HG03575 (cell line): ENCODE results near the gene COL8A1.

ENCODE experiments used
- ATAC-seq: cut with Tn5 transposase; IDR thresholded peaks from one replicate; pipeline ENCODE4 v1.9.1; 2021; ENCODE audit not compliant: unreplicated experiment, insufficient number of reproducible peaks, low FRiP score; ENCODE audit errors: extremely low read depth

The COL8A1 gene

GRCh38 chr3:99699841-99700240, 61.4 kb downstream of the COL8A1 start:
- no peak for ATAC-seq

- no peak for ATAC-seq
Measured at GRCh38 chr3:99700631-99701268, 62.4 kb downstream of the COL8A1 start.

- no peak for ATAC-seq
Measured at GRCh38 chr3:99702953-99703943, 64.9 kb downstream of the COL8A1 start.

DNA sequence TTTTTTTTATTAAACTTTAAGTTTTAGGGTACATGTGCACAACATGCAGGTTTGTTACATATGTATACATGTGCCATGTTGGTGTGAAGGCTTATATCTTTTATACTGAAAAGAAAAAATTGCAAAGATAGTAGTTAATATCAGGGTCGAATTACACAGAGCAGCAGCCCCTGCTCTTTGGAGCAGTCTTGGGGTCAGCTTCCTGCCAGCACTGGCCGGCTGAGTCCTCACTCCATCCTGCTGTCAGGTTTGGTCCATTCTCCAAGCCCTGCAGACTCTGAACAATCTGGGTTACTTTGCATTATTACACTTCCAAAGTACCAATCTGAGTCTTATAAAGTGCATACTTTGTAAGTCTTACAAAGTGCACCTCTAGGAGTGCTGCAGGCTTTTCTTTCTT, 66.0 kb downstream of the COL8A1 start:
- no peak for ATAC-seq

- no peak for ATAC-seq
Measured at GRCh38 chr3:99706410-99706809, 68.0 kb downstream of the COL8A1 start.

GRCh38 chr3:99708207-99708745, 69.9 kb downstream of the COL8A1 start:
- no peak for ATAC-seq

DNA sequence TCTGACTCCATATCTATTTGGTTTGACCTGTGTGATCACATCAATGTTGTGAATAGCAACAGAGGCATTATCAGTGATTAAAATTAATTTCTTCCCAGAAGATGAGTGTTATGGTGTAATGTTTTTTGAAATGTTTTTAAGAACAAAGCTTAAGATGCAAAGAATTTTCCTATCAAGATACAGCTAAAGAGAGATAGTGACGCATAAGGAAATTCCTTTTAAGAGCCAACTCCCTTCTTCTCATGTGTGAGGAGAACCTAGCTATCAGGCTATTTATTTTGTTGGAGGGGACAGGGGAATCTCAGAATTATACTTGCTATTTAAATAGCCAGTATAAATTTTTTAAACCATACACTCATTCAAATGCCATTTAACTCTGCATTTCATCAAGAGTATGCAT, 71.3 kb downstream of the COL8A1 start:
- ATAC-seq = no peak

- ATAC-seq = no peak
Measured at GRCh38 chr3:99710094-99710493, 71.7 kb downstream of the COL8A1 start.

DNA sequence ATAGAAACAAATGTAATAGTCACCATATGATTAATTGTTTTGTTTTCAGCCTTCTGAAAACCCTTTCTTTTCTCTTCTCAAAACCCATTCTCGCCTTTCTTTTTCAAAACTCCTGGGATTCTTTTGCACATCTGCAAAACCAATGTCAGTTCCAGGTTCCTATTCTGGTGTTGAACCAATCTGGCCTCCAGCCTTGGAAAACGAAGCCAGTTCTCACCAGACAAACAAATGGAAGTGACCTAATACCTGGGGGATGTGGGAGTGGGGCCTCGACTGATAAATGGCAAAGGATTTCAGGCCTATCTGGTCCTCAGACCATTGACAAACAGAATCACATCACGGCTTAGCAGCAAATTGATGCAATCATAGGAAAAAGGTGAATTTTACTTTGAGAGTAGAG, 73.0 kb downstream of the COL8A1 start:
- ATAC-seq = no peak

- no peak for ATAC-seq
Measured at GRCh38 chr3:99712291-99712954, 74.0 kb downstream of the COL8A1 start.

GRCh38 chr3:99713440-99713839, 75.0 kb downstream of the COL8A1 start:
- no peak for ATAC-seq

DNA sequence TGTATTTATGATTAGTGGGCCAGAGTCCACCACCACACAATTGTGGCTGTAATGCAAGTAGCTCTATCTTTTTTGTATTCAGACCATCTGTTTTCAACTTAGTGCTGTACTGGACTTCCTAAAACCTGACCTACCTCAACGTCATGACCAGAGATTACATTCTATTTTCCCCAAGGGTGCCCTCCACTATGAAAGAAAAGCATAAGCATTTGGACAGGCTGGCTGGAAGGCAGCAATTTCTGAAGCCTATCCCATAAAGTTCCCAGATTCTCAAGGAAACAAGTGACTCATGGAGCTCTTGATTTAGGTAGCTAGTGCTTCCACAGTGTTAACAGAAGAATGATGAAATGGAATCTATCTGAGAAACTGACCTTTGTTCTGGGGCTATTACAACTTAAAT, 75.8 kb downstream of the COL8A1 start:
- no peak for ATAC-seq

DNA sequence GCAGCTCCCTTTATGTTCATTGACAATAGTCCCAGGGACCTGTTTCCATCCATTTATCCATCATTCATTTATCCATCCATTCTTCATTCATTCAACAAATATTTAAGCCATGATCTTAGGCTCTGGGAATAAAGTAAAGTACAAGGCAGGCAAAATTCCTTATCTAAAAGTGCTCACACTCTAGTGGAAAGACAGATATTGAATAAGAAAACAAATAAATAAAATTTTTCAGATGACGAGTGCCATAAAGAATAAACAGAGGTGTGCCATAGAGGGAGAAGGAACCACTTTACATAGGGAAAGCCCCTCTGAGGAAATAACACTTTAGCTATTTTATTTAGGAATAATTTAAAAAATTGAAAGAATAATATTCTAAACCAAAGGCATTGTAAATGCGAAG, 76.2 kb downstream of the COL8A1 start:
- ATAC-seq = no peak

- no peak for ATAC-seq
Measured at GRCh38 chr3:99716463-99716995, 78.1 kb downstream of the COL8A1 start.

GRCh38 chr3:99720985-99721632, 82.7 kb downstream of the COL8A1 start:
- ATAC-seq = no peak

DNA sequence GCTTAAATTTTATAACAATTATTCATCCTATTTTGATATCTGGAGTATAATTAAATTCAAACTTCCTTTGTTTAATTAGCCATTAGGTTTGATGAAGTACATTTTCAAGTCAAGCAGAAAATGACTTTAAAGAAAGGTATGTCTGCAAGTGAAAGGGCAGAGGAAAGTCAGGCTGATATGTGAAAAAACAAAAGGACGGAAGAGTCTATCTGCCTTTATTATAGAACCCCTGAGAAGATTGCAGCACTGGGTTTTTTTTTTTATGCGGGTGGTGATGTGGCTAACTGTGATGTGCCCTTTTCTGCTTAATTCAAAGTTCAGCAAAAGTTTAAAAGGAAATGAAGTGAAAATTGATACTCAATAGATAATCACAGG, 83.2 kb downstream of the COL8A1 start:
- no peak for ATAC-seq

GRCh38 chr3:99724276-99724675, 85.9 kb downstream of the COL8A1 start:
- no peak for ATAC-seq

DNA sequence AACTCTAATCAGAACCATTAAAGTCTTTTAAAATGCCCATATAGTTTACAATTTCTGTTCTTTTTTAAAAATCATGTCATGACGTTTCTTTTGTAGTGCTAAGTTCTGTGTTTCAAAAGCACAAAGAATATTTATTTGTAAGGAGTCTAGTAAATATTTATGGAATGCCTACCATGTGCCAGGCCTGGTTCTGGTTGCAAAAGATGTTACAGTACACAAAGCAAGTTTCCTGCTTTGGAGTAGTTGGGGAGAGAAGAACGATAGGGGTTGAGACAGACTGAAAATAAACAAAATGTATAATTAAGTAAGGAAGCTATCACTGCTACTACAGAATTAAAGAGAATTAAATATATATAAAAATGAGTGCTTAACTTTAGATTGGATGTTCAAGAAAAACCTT, 92.5 kb downstream of the COL8A1 start:
- ATAC-seq = no peak

GRCh38 chr3:99731499-99731898, 93.1 kb downstream of the COL8A1 start:
- ATAC-seq = no peak
